ENCODE data around the gene USP33. TPM values are rescaled to one million over a fixed set of nuclear protein-coding genes. Genes with fewer than 3 reads are reported as not detected.

USP33 gene
- total RNA-seq, 1 experiment from 2014 or later = 103 TPM

DNA sequence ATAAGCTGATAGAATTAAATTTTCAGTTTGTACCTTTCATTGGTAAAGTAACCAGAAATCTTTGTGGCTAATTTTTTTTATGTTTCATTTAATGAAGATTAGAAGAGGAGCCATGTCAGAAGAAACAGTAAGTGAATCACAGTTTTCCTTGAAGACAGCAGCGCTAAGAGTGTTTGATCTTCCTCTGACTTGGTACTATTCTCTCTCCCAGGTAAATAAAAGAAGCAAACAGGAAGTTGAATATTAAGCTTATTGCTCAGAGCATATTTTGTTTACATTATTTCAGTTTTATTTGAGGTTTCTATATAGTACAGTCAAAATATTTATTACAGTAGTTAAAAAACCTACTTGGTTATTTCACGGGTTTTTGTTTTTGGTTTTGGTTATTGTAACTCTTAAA, 23.5 kb upstream of the USP33 start:
- H3K27me3 ChIP-seq (replicated peaks; ENCODE audit: insufficient read depth, low read depth, low read length, poor library complexity) = no peaks in the 10 kb centered on the region
- no peak for DNase-seq (ENCODE audit: low spot score)
- H3K36me3 ChIP-seq (ENCODE audit: insufficient read depth, low read length, poor library complexity, severe bottlenecking) = peaks cover 22% of the 10 kb centered on the region
- intact Hi-C loops (cut with micrococcal nuclease; ENCODE audit: unreplicated experiment) = no loop called here
- no peak overlapping the region for H3K4me3 ChIP-seq (ENCODE audit: low read depth, low read length, poor library complexity, severe bottlenecking)
- no TSS peak for BruUV-seq (replicated peaks)
- POLR2A ChIA-PET (ENCODE audit: low non-redundant PET) = no interaction called here
- peaks cover 16% of the 10 kb centered on the region for H3K4me1 ChIP-seq (ENCODE audit: insufficient read depth, low read length, poor library complexity, severe bottlenecking)
- CTCF ChIA-PET = no interaction called here
- TF ChIP-seq, protein P1, sequence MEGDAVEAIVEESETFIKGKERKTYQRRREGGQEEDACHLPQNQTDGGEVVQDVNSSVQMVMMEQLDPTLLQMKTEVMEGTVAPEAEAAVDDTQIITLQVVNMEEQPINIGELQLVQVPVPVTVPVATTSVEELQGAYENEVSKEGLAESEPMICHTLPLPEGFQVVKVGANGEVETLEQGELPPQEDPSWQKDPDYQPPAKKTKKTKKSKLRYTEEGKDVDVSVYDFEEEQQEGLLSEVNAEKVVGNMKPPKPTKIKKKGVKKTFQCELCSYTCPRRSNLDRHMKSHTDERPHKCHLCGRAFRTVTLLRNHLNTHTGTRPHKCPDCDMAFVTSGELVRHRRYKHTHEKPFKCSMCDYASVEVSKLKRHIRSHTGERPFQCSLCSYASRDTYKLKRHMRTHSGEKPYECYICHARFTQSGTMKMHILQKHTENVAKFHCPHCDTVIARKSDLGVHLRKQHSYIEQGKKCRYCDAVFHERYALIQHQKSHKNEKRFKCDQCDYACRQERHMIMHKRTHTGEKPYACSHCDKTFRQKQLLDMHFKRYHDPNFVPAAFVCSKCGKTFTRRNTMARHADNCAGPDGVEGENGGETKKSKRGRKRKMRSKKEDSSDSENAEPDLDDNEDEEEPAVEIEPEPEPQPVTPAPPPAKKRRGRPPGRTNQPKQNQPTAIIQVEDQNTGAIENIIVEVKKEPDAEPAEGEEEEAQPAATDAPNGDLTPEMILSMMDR (conservative IDR thresholded peaks at IDR 0.05; ENCODE audit: low read depth, low read length) = no peak
- TF ChIP-seq EZH2 (IDR thresholded peaks at IDR 0.05; ENCODE audit: borderline replicate concordance, low read depth, low read length, poor library complexity, severe bottlenecking) = no peak
- no peak overlapping the region for H3K27ac ChIP-seq (ENCODE audit: low read depth, low read length, poor library complexity, severe bottlenecking)
- H3K9me3 ChIP-seq (ENCODE audit: low read depth, low read length, poor library complexity, severe bottlenecking) = no peaks in the 10 kb centered on the region

- Histone ChIP-seq H3K4me3 (ENCODE audit: low read depth, low read length, poor library complexity, severe bottlenecking) (no peak overlapping the region), H3K36me3 (ENCODE audit: insufficient read depth, low read length, poor library complexity, severe bottlenecking) (peaks cover 21% of the 10 kb centered on the region), H3K4me1 (ENCODE audit: insufficient read depth, low read length, poor library complexity, severe bottlenecking) (peaks cover 16% of the 10 kb centered on the region), H3K27ac (ENCODE audit: low read depth, low read length, poor library complexity, severe bottlenecking) (no peak overlapping the region), H3K9me3 (ENCODE audit: low read depth, low read length, poor library complexity, severe bottlenecking) (no peaks in the 10 kb centered on the region), H3K27me3 (replicated peaks; ENCODE audit: insufficient read depth, low read depth, low read length, poor library complexity) (no peaks in the 10 kb centered on the region)
- DNase-seq (ENCODE audit: low spot score) = no peak
- intact Hi-C loops (cut with micrococcal nuclease; ENCODE audit: unreplicated experiment) = no loop called here
- TF ChIP-seq, protein P1 (conservative IDR thresholded peaks at IDR 0.05; ENCODE audit: low read depth, low read length) = no peak
- no peak for TF ChIP-seq EZH2 (IDR thresholded peaks at IDR 0.05; ENCODE audit: borderline replicate concordance, low read depth, low read length, poor library complexity, severe bottlenecking)
- no TSS peak for BruUV-seq (replicated peaks)
- ChIA-PET CTCF (no interaction called here), POLR2A (ENCODE audit: low non-redundant PET) (no interaction called here)
Observed at GRCh38 chr1:77781683-77782082, 22.0 kb upstream of the USP33 start.

GRCh38 chr1:77779529-77780281, 20.1 kb upstream of the USP33 start, which contains the start of gene MIGA1:
Gene MIGA1 (plus strand): TSS chr1:77779649. CDS start chr1:77783253, 3,604 bp downstream.
- intact Hi-C loops (cut with micrococcal nuclease; ENCODE audit: unreplicated experiment) = no loop called here
- TF ChIP-seq, protein P1 (conservative IDR thresholded peaks at IDR 0.05; ENCODE audit: low read depth, low read length) = no peak
- no peak for TF ChIP-seq EZH2 (IDR thresholded peaks at IDR 0.05; ENCODE audit: borderline replicate concordance, low read depth, low read length, poor library complexity, severe bottlenecking)

More at GRCh38 chr1:77779529-77780281, 20.1 kb upstream of the USP33 start, which contains the start of gene MIGA1:
- peaks cover 16% of the 10 kb centered on the region for H3K4me1 ChIP-seq (ENCODE audit: insufficient read depth, low read length, poor library complexity, severe bottlenecking)
- H3K4me3 ChIP-seq (ENCODE audit: low read depth, low read length, poor library complexity, severe bottlenecking) = peak within 1 kb of the TSS; percentile 71
- H3K36me3 ChIP-seq (ENCODE audit: insufficient read depth, low read length, poor library complexity, severe bottlenecking) = peaks cover 12% of the 10 kb centered on the region
- no peaks in the 10 kb centered on the region for H3K9me3 ChIP-seq (ENCODE audit: low read depth, low read length, poor library complexity, severe bottlenecking)
- H3K27ac ChIP-seq (ENCODE audit: low read depth, low read length, poor library complexity, severe bottlenecking) = peak within 1 kb of the TSS; percentile 65
- peak; percentile 94 for DNase-seq (ENCODE audit: low spot score)
- H3K27me3 ChIP-seq (replicated peaks; ENCODE audit: insufficient read depth, low read depth, low read length, poor library complexity) = no peaks in the 10 kb centered on the region
- ChIA-PET POLR2A (ENCODE audit: low non-redundant PET) (interaction anchor here (0.5 kb wide), 2 partner anchors 20 to 104 kb away, joined by 3 read pairs; no protein-coding TSS in a partner anchor), CTCF (no interaction called here)
- no TSS peak for BruUV-seq (replicated peaks)

All from A673 (cell line).